HCT116 (cell line): ENCODE results near the gene SLC16A1. TPM values are rescaled to one million over a fixed set of nuclear protein-coding genes. Genes with fewer than 3 reads are reported as not detected.

Experiments used
- ATAC-seq: fragments of 200-7000 bp; cut with Tn5 transposase; 2 replicates; pipeline ENCODE4 v1.9.1; 2020; ENCODE audit warnings: mild to moderate bottlenecking, moderate library complexity
- BruUV-seq: library from RNA; stranded (reverse); fragments of 400-500 nt; replicated peaks from 2 replicates; lab custom pipeline; 2021; lab: Mats Ljungman, UMichigan
- CTCF ChIA-PET: fragments of 300-600 bp; sonication (Branson Sonifier 250); formaldehyde crosslinking; loops from one replicate; lab custom pipeline; 2021; ENCODE audit warnings: antibody characterized with exemption; lab: Charles Lee
- POLR2A ChIA-PET: fragments of 300-600, 350-600 bp; sonication (Branson Sonifier 250); formaldehyde crosslinking; loops from one replicate; lab custom pipeline; 2021; ENCODE audit warnings: antibody characterized with exemption; lab: Charles Lee
- RAD21 ChIA-PET, 2 experiments: fragments of 300-600 bp; sonication (Branson Sonifier 250); formaldehyde crosslinking; loops; one replicate each; lab custom pipeline; 2023; ENCODE audit warnings: low total read pairs in 2 of 2; ENCODE audit not compliant: uncharacterized antibody in 2 of 2, unreplicated experiment in 2 of 2, low non-redundant PET in 1 of 2; lab: Charles Lee
- DNase-seq: peaks from one replicate; pipeline ENCODE4 v3.0.0-alpha.2; 2010; ENCODE audit warnings: low read depth, low spot score
- H2AFZ ChIP-seq: fragments of 200-600 bp; shearing (Covaris generic), sonication (generic); 2 replicates; pipeline ENCODE4 v1.6.1; 2017; ENCODE audit warnings: low read depth, mixed run types, mixed read lengths, antibody characterized with exemption, low read length; ENCODE audit not compliant: poor library complexity, severe bottlenecking
- H3K27ac ChIP-seq: 2 replicates; pipeline ENCODE4 v1.5.1; 2012; ENCODE audit warnings: low read depth, low read length
- H3K27me3 ChIP-seq: fragments of 200-600 bp; sonication (generic); 2 replicates; pipeline ENCODE4 v1.6.1; 2016; ENCODE audit warnings: mixed run types, low read length, mixed read lengths; ENCODE audit not compliant: insufficient read depth
- H3K36me3 ChIP-seq, 2 experiments: fragments of 200-500 bp in 1 of 2; fragments of 200-600 bp in 1 of 2; sonication (Bioruptor generic) in 1 of 2; sonication (generic) in 1 of 2; 2 replicates each; pipeline versions ENCODE4 v1.5.1 to v1.6.1; 2014 to 2016; ENCODE audit warnings: low read length in 2 of 2, inconsistent platforms in 1 of 2, mixed read lengths in 1 of 2, mixed run types in 1 of 2; ENCODE audit not compliant: insufficient read depth in 2 of 2, control insufficient read depth in 1 of 2
- H3K4me1 ChIP-seq, 2 experiments: fragments of 200-600 bp in 1 of 2; sonication (generic) in 1 of 2; 2 replicates each; pipeline versions ENCODE4 v1.5.1 to v1.6.1; 2012 to 2017; ENCODE audit warnings: low read length in 2 of 2, inconsistent platforms in 1 of 2, mild to moderate bottlenecking in 1 of 2, mixed read lengths in 1 of 2, mixed run types in 1 of 2, moderate library complexity in 1 of 2; ENCODE audit not compliant: insufficient read depth in 2 of 2, control insufficient read depth in 1 of 2
- H3K4me2 ChIP-seq: fragments of 200-600 bp; sonication (generic); 2 replicates; pipeline ENCODE4 v1.6.1; 2017; ENCODE audit warnings: mixed run types, low read length, mixed read lengths
- H3K4me3 ChIP-seq, 2 experiments: fragments of 200-600 bp in 1 of 2; sonication (generic) in 1 of 2; replicated peaks in 1 of 2; 2 replicates each; pipeline ENCODE4 v1.5.1; 2011 to 2016; ENCODE audit warnings: low read length in 2 of 2, control low read depth in 1 of 2, low read depth in 1 of 2, mild to moderate bottlenecking in 1 of 2, mixed read lengths in 1 of 2, mixed run types in 1 of 2
- H3K79me2 ChIP-seq: fragments of 200-600 bp; sonication (generic); 2 replicates; pipeline ENCODE4 v1.6.1; 2017; ENCODE audit warnings: mild to moderate bottlenecking, mixed run types, low read length, moderate library complexity, mixed read lengths; ENCODE audit not compliant: insufficient read depth
- H3K9ac ChIP-seq: fragments of 200-600 bp; sonication (generic); 2 replicates; pipeline ENCODE4 v1.6.1; 2016; ENCODE audit warnings: low read length, mixed read lengths
- H3K9me2 ChIP-seq: fragments of 200-600 bp; sonication (generic), shearing (Covaris generic); 2 replicates; pipeline ENCODE4 v1.6.1; 2017; ENCODE audit warnings: mixed run types, mild to moderate bottlenecking, moderate library complexity; ENCODE audit not compliant: insufficient read depth
- H3K9me3 ChIP-seq, 2 experiments: fragments of 200-500 bp in 1 of 2; fragments of 200-600 bp in 1 of 2; sonication (Bioruptor generic) in 1 of 2; sonication (generic) in 1 of 2; 2 replicates each; pipeline ENCODE4 v1.6.1; 2014 to 2017; ENCODE audit warnings: low read length in 2 of 2, mixed read lengths in 2 of 2, inconsistent platforms in 1 of 2, low read depth in 1 of 2, mild to moderate bottlenecking in 1 of 2, mixed run types in 1 of 2, moderate library complexity in 1 of 2; ENCODE audit not compliant: control insufficient read depth in 1 of 2, insufficient read depth in 1 of 2
- H4K20me1 ChIP-seq: fragments of 200-600 bp; sonication (generic), shearing (Covaris generic); 2 replicates; pipeline ENCODE4 v1.6.1; 2017; ENCODE audit warnings: mixed run types, mild to moderate bottlenecking, moderate library complexity; ENCODE audit not compliant: insufficient read depth
- CBX3 ChIP-seq: IDR thresholded peaks from 2 replicates; pipeline ENCODE4 v1.6.1; 2012; ENCODE audit warnings: low read depth
- CEBPB ChIP-seq: IDR thresholded peaks from 2 replicates; pipeline ENCODE4 v1.6.1; 2012; ENCODE audit warnings: low read depth
- CTCF ChIP-seq, 3 experiments: fragments of 200-600 bp in 1 of 3; sonication (generic) in 1 of 3; IDR thresholded peaks in 2 of 3; conservative IDR thresholded peaks in 1 of 3; 2 replicates each; pipeline ENCODE4 v1.5.1; 2012 to 2017; ENCODE audit warnings: low read depth in 2 of 3, low read length in 2 of 3, antibody characterized with exemption in 1 of 3, borderline replicate concordance in 1 of 3, control low read depth in 1 of 3, mild to moderate bottlenecking in 1 of 3, mixed read lengths in 1 of 3, mixed run types in 1 of 3, moderate library complexity in 1 of 3; ENCODE audit not compliant: insufficient read depth in 1 of 3
- ELF1 ChIP-seq: IDR thresholded peaks from 2 replicates; pipeline ENCODE4 v1.6.1; 2012; ENCODE audit warnings: low read depth, borderline replicate concordance
- EZH2phosphoT487 ChIP-seq: fragments of 200-600 bp; IDR thresholded peaks from 2 replicates; pipeline ENCODE4 v1.6.1; 2018; ENCODE audit warnings: antibody characterized with exemption, borderline replicate concordance
- JUND ChIP-seq: IDR thresholded peaks from 2 replicates; pipeline ENCODE4 v1.6.1; 2012
- MAX ChIP-seq: IDR thresholded peaks from 2 replicates; pipeline ENCODE4 v1.6.1; 2012
- POLR2AphosphoS5 ChIP-seq: IDR thresholded peaks from 2 replicates; pipeline ENCODE4 v1.6.1; 2011; ENCODE audit warnings: mild to moderate bottlenecking, low read depth, low read length, moderate library complexity
- REST ChIP-seq: IDR thresholded peaks from 2 replicates; pipeline ENCODE4 v1.6.1; 2012; ENCODE audit warnings: low read depth
- SIN3A ChIP-seq: IDR thresholded peaks from 2 replicates; pipeline ENCODE4 v1.6.1; 2012; ENCODE audit warnings: low read depth
- SP1 ChIP-seq: IDR thresholded peaks from 2 replicates; pipeline ENCODE4 v1.6.1; 2012; ENCODE audit warnings: low read depth
- SRF ChIP-seq: IDR thresholded peaks from 2 replicates; pipeline ENCODE4 v1.6.1; 2012; ENCODE audit warnings: low read depth
- ZFX ChIP-seq: fragments of 450-650 bp; IDR thresholded peaks from 2 replicates; pipeline ENCODE4 v1.6.1; 2017
- intact Hi-C: fragments of 100-400 bp; cut with micrococcal nuclease; formaldehyde crosslinking; loops from 2 replicates; pipeline ENCODE4 v1.10.0; 2022
- total RNA-seq: library from RNA; stranded (reverse); gene quantifications from one replicate; pipeline ENCODE4 v1.2.1, GENCODE V29; 2021; ENCODE audit not compliant: unreplicated experiment

Gene SLC16A1
- total RNA-seq, 1 experiment from 2014 or later = 96.7 TPM

GRCh38 chr1:112923234-112923958 lies 32.6 kb downstream of the SLC16A1 start:
- no TSS peak for BruUV-seq
- Histone ChIP-seq H3K27ac (no peak overlapping the region; the same call in 1 of the 2 replicates), H3K9me3 (no peaks in the 10 kb centered on the region), H3K4me2 (no peak overlapping the region), H3K4me1 (no peaks in the 10 kb centered on the region), H3K27me3 (no peaks in the 10 kb centered on the region), H4K20me1 (no peaks in the 10 kb centered on the region; the same call in 1 of the 2 replicates), H3K9me2 (no peaks in the 10 kb centered on the region), H3K9ac (no peak overlapping the region), H3K4me3 (no peak overlapping the region), H3K79me2 (peaks cover 55% of the 10 kb centered on the region), H3K36me3 (peaks cover 9% of the 10 kb centered on the region in 2 experiments; a peak in 2 of 4 replicates), H2AFZ (no peak overlapping the region)
- CTCF ChIA-PET = no interaction called here
- ATAC-seq (no peak), DNase-seq (no peak)
- intact Hi-C loops = no loop called here
- POLR2A ChIA-PET = no interaction called here
- TF ChIP-seq JUND (no peak), ELF1 (no peak), SRF (no peak), ZFX (no peak), SIN3A (no peak), CEBPB (no peak), REST (no peak), EZH2phosphoT487 (no peak), MAX (no peak), POLR2AphosphoS5 (no peak), CTCF (IDR thresholded peaks at IDR 0.05 in 2 of 3, conservative IDR thresholded peaks at IDR 0.05 in 1 of 3; ENCODE audit: borderline replicate concordance in 1 of 3, insufficient read depth in 1 of 3, low read depth in 2 of 3, low read length in 2 of 3) (no peak), SP1 (no peak), CBX3 (no peak)
- RAD21 ChIA-PET = no interaction called here
